Kidney (tissue), 14 donors: ENCODE results near the gene NF2. TPM values are rescaled to one million over a fixed set of nuclear protein-coding genes. Genes with fewer than 3 reads are reported as not detected.

Experiments
- DNase-seq, 5 donors: peaks; one replicate each; pipeline ENCODE4 v3.0.0-alpha.2; 2013 to 2020
- FAIRE-seq: peaks from 2 replicates; lab custom pipeline; 2012; peaks lifted over from hg19 to GRCh38; lab: Jason Lieb, UNC
- H3K27ac ChIP-seq, 2 donors: one replicate each; pipeline ENCODE4 v1.7.0; 2013; ENCODE audit warnings: low read depth in 2 of 2, low read length in 2 of 2, inconsistent platforms in 1 of 2
- H3K27me3 ChIP-seq: one replicate; pipeline ENCODE4 v1.7.1; 2013; ENCODE audit warnings: low read length, inconsistent platforms; ENCODE audit not compliant: control insufficient read depth, insufficient read depth
- H3K36me3 ChIP-seq, 3 donors: one replicate each; pipeline versions ENCODE4 v1.7.0 to v1.7.1; 2013; ENCODE audit warnings: low read length in 3 of 3, control low read depth in 1 of 3, inconsistent platforms in 1 of 3; ENCODE audit not compliant: insufficient read depth in 3 of 3, control insufficient read depth in 2 of 3
- H3K4me1 ChIP-seq, 3 donors: one replicate each; pipeline versions ENCODE4 v1.7.0 to v1.7.1; 2013; ENCODE audit warnings: low read length in 3 of 3, inconsistent platforms in 1 of 3, low read depth in 1 of 3; ENCODE audit not compliant: control insufficient read depth in 2 of 3, insufficient read depth in 2 of 3
- H3K4me3 ChIP-seq, 3 donors: one replicate each; pipeline versions ENCODE4 v1.7.0 to v1.8.1; 2013; ENCODE audit warnings: low read length in 3 of 3, control low read depth in 1 of 3, inconsistent platforms in 1 of 3
- H3K9ac ChIP-seq, 3 donors: one replicate each; pipeline versions ENCODE4 v1.7.0 to v1.7.1; 2013; ENCODE audit warnings: low read length in 3 of 3, control low read depth in 1 of 3, inconsistent platforms in 1 of 3
- H3K9me3 ChIP-seq, 3 donors: one replicate each; pipeline versions ENCODE4 v1.7.0 to v1.7.1; 2013; ENCODE audit warnings: low read length in 3 of 3, control low read depth in 1 of 3, inconsistent platforms in 1 of 3; ENCODE audit not compliant: control insufficient read depth in 2 of 3, insufficient read depth in 1 of 3
- CTCF ChIP-seq: IDR thresholded peaks from 3 replicates; pipeline ENCODE4 v1.5.1; 2012; ENCODE audit warnings: mild to moderate bottlenecking, moderate library complexity, borderline replicate concordance; ENCODE audit not compliant: insufficient read depth; ENCODE audit errors: extremely low read depth
- intact Hi-C: fragments of 100-400 bp; cut with DNase I; formaldehyde crosslinking; loops from one replicate; pipeline ENCODE4 v1.11.1; 2022
- polyA plus RNA-seq: library from polyadenylated mRNA; stranded (reverse); fragments of 350-450 nt; fragmentation: Illumina TruSeq; extraction: RNeasy Lipid Tissue Mini Kit (QIAGEN cat#74804); gene quantifications from one replicate; pipeline ENCODE4 v1.2.3, GENCODE V29; 2014; ENCODE audit warnings: low read depth, low replicate concordance; ENCODE audit not compliant: insufficient read depth
- total RNA-seq: library from RNA; stranded (reverse); fragmentation: NEBNext Ultra II Directional; extraction: Animal tissue kit (Norgen Biotek cat#: 25700); gene quantifications from one replicate; pipeline ENCODE4 v1.2.1, GENCODE V29; 2021
- donor health status: control.
- donor health status: control.
- donor health status: control.
- donor health status: control.
- donor health status: control.
- donor health status: DM: yes; HTN: yes; CAD: no.
- donor health status: Normal renal cell carcinoma (clear cell type).

NF2 gene
- total and polyA plus RNA-seq, 2 donors from 2014 or later = 15.4 to 60.6 TPM

- Histone ChIP-seq H3K27ac (no peak overlapping the region), H3K4me1 (peaks cover 0 to 3% (median 0%) of the 10 kb centered on the region in 3 donors), H3K36me3 (no peaks in the 10 kb centered on the region), H3K9me3 (no peaks in the 10 kb centered on the region), H3K27me3 (peaks cover 6% of the 10 kb centered on the region), H3K9ac (no peak overlapping the region), H3K4me3 (no peak overlapping the region)
- intact Hi-C loops = no loop called here
- DNase-seq = peak in 1 of 5 donors; percentile 79
- no peak for TF ChIP-seq CTCF
- no peak for FAIRE-seq
These were observed 119.2 kb downstream of the NF2 start for GRCh38 chr22:29722587-29722986.

DNA sequence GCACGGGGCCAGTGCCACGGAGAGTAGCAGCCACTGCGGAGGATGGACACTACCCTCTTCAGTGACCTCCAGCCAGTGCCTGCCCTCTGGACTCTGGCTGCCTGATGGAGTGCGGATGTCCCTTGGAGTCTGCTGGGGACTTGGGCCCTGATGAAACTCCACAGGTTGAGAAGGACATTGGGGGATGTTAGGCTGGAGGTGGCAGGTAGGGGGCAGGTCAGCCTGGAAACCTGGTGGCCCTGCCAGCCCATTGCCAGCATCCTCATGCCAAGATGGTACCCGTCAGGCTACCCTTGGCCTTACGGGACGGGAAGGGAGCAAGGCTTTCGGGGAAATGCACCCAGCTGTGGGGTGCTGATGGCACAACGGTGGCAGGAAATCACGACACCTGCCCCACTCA lies 120.3 kb downstream of the NF2 start:
- Histone ChIP-seq H3K27ac (no peak overlapping the region), H3K4me3 (no peak overlapping the region), H3K36me3 (no peaks in the 10 kb centered on the region), H3K4me1 (peaks cover 0 to 3% (median 0%) of the 10 kb centered on the region in 3 donors), H3K9ac (no peak overlapping the region), H3K27me3 (peaks cover 6% of the 10 kb centered on the region), H3K9me3 (no peaks in the 10 kb centered on the region)
- no peak for TF ChIP-seq CTCF
- no peak for DNase-seq
- FAIRE-seq = no peak
- intact Hi-C loops = no loop called here

DNA sequence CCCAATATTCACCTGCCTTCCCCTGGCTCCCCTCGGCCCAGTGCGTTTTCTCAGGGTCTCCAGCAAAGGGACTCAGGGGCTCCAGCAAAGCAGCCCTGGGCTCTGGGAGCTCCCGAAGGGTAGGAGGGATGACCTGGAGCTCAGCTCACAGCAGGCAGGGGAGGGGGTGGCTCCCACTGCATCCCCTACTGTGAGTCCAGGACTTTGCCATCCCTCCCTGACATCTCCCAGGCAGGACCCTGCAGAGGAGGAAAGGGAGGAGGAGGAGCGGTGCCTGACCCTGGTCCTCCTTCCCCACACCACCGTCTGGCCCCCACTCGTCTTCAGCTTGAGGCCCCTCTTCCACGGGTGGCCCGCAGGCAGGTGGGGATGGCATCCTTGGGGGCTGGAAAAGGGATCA lies 121.4 kb downstream of the NF2 start:
- Histone ChIP-seq H3K9me3 (no peaks in the 10 kb centered on the region), H3K27ac (no peak overlapping the region), H3K27me3 (peaks cover 3% of the 10 kb centered on the region), H3K9ac (no peak overlapping the region), H3K36me3 (no peaks in the 10 kb centered on the region), H3K4me3 (no peak overlapping the region), H3K4me1 (no peaks in the 10 kb centered on the region)
- DNase-seq (no peak), FAIRE-seq (no peak)
- TF ChIP-seq CTCF = no peak
- intact Hi-C loops = no loop called here

DNA sequence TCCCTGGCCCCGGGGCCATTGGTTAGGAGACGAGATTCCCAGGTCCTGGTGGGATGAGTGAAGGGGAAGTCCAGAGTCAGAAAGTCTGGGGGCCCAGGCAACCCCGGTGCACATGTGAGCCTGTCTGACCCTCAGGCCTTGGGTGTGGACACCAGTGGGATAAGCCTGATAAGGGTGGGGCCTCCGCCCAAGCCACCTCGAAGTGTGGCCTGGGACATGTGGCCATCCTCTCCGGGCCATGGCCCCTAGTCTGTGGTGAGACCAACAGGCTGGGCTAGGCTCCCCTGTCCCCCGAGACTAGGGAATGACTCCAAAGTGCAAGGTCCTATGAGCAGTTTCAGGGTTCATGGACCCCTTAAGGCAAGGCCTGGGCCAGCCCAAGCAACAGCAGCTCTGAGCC lies 122.7 kb downstream of the NF2 start:
- intact Hi-C loops = no loop called here
- no peak overlapping the region for H3K4me3 ChIP-seq
- no peaks in the 10 kb centered on the region for H3K4me1 ChIP-seq
- no peak overlapping the region for H3K9ac ChIP-seq
- peaks cover 3% of the 10 kb centered on the region for H3K27me3 ChIP-seq
- DNase-seq = no peak
- FAIRE-seq = no peak
- H3K9me3 ChIP-seq = no peaks in the 10 kb centered on the region
- H3K36me3 ChIP-seq = no peaks in the 10 kb centered on the region
- TF ChIP-seq CTCF = no peak
- H3K27ac ChIP-seq = no peak overlapping the region
